GM19193 (cell line): Measurements from ENCODE around the gene PERM1.
A peak's percentile ranks its signal among the peaks of the same experiment; 100 is the strongest.

Experiments
- POLR2A ChIP-seq: IDR thresholded peaks from 4 replicates; pipeline ENCODE4 v1.6.1; 2011; ENCODE audit not compliant: insufficient read depth, insufficient read length; ENCODE audit errors: extremely low read depth

The PERM1 gene

DNA sequence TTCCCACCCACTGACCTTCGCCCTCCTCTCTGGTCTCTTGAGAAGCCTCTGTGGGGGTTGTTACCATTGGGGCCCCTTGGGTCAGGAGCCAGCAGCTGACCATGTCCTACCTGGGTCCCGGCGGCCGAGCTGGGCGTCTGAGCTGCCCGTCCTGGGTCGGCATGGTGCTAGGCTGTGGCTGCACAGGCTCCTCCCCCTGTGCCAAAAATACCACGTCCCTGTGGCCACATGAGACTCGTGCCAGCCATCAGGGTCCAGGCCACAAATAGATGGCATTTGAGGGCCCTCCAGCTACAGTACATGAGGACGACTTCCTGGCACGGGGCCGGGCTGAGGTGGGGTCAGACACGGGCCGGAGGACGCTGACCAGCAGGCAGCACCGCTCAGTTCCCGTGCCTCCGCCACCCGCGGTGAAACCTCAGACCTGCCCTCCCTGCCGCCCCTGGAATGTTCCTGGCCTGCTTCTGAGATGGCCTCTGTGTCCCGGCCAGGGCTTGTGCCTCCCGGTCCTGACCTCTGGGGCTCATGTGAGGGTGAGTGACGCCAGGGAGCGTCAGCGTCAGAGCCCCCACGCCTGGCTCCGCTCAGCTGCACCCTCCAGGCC lies at the start of gene PERM1:
PERM1 (minus strand) TSS at position 139 of the 604 bp plus-strand sequence. CDS start 1,064 bp downstream, outside the sequence.
- TF ChIP-seq POLR2A: no peak

DNA sequence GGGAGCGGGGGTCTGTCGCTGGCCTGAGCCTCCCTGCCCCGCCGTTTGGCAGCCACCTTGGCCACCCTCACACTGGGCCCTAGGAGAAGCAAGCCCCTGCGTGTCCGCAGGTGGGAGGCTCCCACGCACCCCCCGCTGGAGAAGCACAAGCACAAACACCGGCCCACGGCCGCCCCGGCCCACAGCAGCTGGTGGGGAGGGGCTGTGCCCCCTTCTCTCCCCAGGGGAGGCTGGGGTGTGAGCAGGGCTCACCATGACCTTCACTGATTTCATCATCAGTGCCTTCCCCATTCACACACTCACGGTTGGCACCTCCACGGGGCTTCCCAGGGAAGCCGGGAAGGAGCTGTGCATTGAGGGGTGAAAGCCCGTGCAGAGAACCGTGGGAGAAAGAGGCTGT lies 45.9 kb upstream of the PERM1 start:
- TF ChIP-seq POLR2A: no peak

DNA sequence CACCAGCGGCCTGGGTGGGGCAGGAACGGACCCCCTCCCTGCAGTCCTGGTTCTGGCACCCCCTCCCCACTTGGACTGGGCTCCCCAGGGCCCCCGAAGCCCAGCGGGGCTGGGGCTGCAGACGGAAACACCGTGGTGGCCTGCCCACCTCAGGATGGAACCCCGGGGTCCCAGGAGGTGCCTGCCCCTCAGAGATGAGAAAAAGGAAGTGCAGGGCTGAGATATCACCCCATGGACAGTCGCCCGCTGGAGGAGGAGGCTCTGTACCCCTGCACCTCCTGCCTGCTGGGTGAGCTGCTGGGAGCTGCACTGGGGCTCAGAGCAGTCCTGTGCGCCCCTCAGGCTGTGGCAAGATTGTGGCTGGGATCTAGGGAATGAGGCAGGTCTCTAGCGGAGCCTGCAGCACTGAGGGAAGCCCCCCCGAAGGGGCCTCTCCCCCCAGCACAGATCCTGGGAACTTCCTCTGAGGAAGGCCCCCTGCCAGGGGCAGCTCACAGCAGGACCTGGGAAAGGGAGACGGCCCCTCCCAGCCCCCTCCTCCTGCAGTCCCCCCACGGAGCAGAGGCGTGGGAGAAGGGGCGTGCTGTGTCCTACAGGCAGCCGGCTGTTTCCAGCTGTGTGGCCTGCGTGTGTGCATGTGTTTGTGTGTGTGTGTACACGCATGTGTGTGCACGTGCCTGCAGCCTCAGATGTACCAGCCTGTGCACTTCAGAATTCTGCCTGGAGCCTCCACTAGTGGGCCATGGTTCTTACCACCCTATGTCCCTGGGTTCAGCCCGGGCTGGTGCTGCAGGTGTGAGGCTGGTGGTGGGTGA lies 44.9 kb upstream of the PERM1 start:
- no peak for TF ChIP-seq POLR2A

- TF ChIP-seq POLR2A: no peak
These were observed 43.8 kb upstream of the PERM1 start for GRCh38 chr1:1025730-1026129.

DNA sequence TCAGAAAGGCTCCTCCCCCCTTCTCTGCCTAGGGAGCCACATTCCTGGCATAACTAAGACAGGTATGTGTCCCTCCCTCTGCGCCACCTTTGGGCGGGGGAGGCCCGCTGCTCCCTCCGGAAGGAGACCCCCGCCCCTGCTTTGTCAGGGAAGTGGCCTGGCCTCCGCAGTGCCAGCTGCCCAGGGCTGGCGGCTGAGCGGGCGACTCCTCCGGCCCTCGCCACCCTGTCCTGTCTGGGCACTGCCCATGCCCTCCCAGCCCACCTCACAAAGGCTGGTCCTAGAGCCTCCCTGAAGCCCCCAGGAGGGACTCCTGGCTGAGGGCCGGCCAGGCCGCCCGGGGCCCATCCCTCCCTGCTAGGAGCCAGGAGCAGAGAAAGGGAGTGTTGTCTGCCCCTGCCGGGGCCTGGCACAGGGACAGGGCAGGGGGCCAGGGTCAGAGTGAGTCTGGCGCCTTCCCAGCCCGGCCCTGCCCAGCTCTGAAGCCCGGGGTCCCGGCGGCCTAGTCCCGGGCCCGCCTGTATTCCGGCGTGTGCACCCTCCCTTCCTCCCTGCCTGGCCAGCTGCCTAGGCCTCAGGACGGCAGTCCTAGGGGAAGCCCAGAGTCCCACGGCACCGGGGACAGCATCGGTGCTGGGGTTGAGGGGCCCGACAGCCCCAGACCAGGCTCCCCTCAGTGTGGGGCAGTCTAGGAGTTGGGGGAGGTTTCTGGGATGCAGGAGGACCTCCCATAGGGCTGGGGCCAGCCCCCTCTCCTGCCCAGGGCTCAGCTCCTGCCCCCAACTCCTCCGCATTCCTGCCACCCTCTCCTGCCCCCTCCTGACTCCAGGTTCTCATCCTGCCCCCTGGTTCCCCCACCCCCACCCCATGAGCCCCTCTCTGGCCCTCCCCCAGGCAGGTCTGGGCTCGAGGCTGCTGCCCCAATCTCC lies 43.1 kb upstream of the PERM1 start:
- no peak for TF ChIP-seq POLR2A

- no peak for TF ChIP-seq POLR2A
These were observed 42.4 kb upstream of the PERM1 start for GRCh38 chr1:1024149-1024770.

GRCh38 chr1:1023700-1024099 lies 41.8 kb upstream of the PERM1 start:
- TF ChIP-seq POLR2A: no peak

GRCh38 chr1:1022302-1023009 lies 40.6 kb upstream of the PERM1 start:
- no peak for TF ChIP-seq POLR2A

GRCh38 chr1:1021920-1022259 lies 40.0 kb upstream of the PERM1 start:
- TF ChIP-seq POLR2A: no peak

- no peak for TF ChIP-seq POLR2A
These were observed 39.4 kb upstream of the PERM1 start for GRCh38 chr1:1021010-1021919.

GRCh38 chr1:1020415-1021009 lies 38.6 kb upstream of the PERM1 start:
- no peak for TF ChIP-seq POLR2A

DNA sequence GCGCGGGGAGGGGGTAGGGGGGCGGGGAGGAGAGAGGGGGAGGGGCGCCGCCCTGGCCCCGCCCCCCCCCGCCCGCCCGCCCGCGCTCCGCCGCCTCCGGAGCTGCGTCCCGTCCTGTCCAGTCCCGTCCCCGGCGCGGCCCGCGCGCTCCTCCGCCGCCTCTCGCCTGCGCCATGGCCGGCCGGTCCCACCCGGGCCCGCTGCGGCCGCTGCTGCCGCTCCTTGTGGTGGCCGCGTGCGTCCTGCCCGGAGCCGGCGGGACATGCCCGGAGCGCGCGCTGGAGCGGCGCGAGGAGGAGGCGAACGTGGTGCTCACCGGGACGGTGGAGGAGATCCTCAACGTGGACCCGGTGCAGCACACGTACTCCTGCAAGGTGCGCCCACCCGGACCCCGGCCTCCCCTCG lies 38.1 kb upstream of the PERM1 start, which contains the start of gene AGRN:
AGRN (plus strand) TSS at position 121 of the 405 bp plus-strand sequence; CDS start at position 174, 53 bp downstream.
- TF ChIP-seq POLR2A: peak; percentile 34

DNA sequence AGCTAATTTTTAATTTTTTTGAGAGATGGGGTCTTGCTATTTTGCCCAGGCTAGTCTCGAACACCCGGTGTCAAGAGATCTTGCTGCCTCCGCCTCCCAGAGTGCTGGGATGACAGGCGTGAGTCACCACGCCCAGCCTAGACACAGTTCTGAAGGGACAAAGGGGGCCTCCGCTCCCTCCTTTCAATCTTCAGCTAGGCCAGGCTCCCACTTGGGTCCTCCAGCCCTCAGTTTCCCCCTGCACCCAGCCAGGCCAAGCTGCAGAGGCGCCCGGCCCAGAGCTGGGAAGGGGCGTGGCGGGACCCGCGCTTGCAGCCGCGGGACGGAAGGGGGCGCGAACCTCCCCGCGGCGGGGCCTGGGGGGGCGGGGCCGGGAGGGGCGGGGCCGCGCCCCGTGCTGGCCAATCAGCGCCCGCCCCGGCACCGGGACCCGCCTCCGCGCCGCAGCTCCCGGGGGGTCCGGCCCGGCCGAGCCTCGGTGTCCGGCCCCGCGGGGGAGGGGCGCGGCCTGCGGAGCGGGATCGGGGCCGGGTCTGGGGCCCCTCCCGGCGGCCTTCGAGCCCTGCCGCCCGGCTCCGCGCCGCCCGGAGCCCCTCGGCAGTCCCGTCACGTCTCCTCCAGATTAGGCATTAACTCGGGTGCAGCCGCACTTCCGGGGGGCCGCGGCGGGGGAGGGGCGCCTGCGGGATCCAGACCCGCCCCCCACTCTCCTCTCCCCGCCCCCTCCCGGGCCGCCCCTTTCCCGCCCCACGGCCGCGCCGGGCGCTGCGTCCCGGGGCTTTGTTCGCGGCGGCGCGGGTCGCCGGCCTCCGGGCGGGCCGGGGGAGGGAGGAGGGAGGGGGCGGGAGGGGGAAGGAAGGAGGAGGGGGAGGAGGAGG lies 37.5 kb upstream of the PERM1 start:
- TF ChIP-seq POLR2A: no peak
